ENCODE measurements around the gene CRYAA.

- no peak for TF ChIP-seq CTCF (IDR thresholded peaks at IDR 0.05)
- TF ChIP-seq POLR2AphosphoS5 (IDR thresholded peaks at IDR 0.05), result no peak
- TF ChIP-seq POLR2A (IDR thresholded peaks at IDR 0.05), result no peak
Measured at GRCh38 chr21:43203591-43203990, 34.8 kb downstream of the CRYAA start.

Measured in breast epithelium (tissue), 3 donors.